Hematopoietic multipotent progenitor cell treated with erythropoietin and hydrocortisone succinate and interleukin-3 and kit ligand, for 8 days (in vitro differentiated cells): ENCODE measurements around the gene TICRR.
"Not testable (repeated sequence)": the region's sequence is repeated elsewhere in the genome, so short reads cannot be mapped to it uniquely, and the experiment has no call there.

ENCODE experiments used
- DNase-seq: peaks from one replicate; pipeline ENCODE4 v3.0.0-alpha.2; 2015

Gene TICRR

GRCh38 chr15:89566621-89567294 is 8.5 kb upstream of the TICRR start:
- no peak for DNase-seq

DNA sequence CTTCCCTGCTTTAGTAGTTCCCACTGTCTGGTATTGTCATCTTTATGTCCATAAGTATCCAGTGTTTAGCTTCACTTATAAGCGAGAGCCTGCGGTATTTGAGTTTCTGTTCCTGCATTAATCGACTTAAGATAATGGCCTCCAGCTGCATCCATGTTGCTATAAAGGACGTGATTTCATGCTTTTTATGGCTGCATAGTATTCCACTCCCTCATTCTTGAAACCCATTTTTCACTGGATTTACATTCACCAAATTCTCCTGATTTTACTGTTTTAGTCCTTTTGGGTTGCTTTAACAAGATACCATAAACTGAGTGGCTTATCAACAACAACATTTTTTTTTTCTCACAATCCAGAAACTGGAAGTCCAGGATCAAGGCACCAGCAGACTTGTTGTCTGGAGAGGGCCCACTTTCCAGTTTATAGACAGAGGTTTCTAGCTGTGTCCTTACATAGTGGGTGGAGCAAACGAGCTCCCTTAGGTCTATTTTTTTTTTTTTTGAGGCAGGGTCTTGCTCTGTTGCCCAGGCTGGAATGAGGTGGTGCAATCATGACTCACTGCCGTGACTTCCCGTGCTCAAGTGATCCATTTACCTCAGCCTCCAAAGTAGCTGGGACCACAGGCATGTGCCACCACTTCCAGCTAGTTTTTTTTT is 6.1 kb upstream of the TICRR start:
- DNase-seq, result no peak

- peak; percentile 2 for DNase-seq
These were observed 567 bp downstream of the TICRR start for GRCh38 chr15:89575656-89576416.

- DNase-seq, result peak; percentile 7
These were observed 1.1 kb downstream of the TICRR start for GRCh38 chr15:89576417-89576773.

GRCh38 chr15:89577776-89578115 is 2.5 kb downstream of the TICRR start:
- DNase-seq, result no peak

- no peak for DNase-seq
These were observed 2.9 kb downstream of the TICRR start for GRCh38 chr15:89578146-89578545.

- not testable (repeated sequence) for DNase-seq
These were observed 5.5 kb downstream of the TICRR start for GRCh38 chr15:89580747-89581146.

- no peak for DNase-seq
These were observed 11.4 kb downstream of the TICRR start for GRCh38 chr15:89586651-89587050.

DNA sequence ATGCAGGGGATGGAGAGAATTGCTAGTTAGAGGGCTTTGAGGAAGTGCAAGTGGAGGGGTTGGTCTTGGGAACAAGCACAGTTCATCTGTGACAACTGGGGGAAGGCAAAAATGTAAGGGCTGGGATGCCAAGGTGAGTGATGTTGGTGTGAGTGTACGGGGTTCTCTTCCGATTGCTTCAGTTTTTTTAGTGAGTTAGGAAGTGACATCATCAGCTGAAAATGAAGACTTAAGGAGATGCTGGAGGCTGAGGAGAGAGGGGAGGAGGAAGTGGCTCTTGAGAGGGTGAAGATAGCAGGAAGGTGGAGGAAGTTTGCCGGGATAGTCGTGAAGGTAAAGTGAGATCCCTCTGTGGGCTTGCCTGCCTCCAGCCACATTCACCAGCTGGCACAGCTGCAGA is 12.7 kb downstream of the TICRR start:
- no peak for DNase-seq

GRCh38 chr15:89591834-89592233 is 16.6 kb downstream of the TICRR start:
- no peak for DNase-seq

GRCh38 chr15:89593018-89593417 is 17.7 kb downstream of the TICRR start:
- DNase-seq, result no peak

GRCh38 chr15:89599021-89599420 is 23.8 kb downstream of the TICRR start:
- DNase-seq, result no peak

DNA sequence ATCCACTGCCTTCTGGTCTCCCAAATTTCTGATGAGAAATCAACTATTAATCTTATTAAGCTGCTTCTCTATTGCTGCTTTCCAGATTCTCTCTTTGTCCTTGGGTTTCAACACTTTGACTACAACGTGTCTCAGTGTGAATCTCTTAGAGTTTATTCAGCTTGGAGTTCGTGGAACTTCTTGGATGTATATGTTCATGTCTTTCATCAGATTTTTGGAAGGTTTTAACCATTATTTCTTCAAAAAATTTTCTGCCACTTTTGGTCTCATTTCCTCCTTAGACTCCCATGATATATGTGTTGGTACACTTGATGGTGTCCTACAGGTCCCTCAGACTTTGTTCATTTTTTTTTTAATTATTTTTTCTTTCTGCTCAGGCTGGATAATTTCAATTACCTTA is 36.0 kb downstream of the TICRR start:
- DNase-seq, result no peak

- no peak for DNase-seq
These were observed 37.8 kb downstream of the TICRR start for GRCh38 chr15:89613031-89613430.

- DNase-seq, result no peak
These were observed 38.9 kb downstream of the TICRR start for GRCh38 chr15:89614164-89614563.

- DNase-seq, result no peak
These were observed 39.9 kb downstream of the TICRR start for GRCh38 chr15:89615135-89615534.

DNA sequence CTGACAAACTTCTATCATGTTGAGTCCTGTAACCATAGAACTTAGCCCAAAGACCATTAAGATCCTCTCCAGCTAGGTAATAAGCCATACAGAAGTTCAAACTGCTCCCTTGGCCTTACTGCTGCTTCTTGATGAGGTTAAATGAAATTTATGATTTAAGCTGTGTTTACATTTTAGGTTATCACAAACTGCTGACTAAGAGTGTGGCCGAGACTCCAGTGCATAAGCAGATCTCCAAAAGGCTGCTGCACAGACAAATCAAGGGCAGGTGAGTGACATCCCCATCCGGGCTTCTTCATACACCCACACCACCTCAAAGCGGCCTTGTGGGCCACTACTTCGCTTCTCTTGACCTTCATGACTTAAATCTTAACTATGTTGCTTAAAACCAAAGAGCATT is 41.0 kb downstream of the TICRR start:
- DNase-seq, result no peak

GRCh38 chr15:89621547-89621946 is 46.3 kb downstream of the TICRR start:
- DNase-seq, result no peak

- no peak for DNase-seq
These were observed 47.9 kb downstream of the TICRR start for GRCh38 chr15:89623165-89623564.

DNA sequence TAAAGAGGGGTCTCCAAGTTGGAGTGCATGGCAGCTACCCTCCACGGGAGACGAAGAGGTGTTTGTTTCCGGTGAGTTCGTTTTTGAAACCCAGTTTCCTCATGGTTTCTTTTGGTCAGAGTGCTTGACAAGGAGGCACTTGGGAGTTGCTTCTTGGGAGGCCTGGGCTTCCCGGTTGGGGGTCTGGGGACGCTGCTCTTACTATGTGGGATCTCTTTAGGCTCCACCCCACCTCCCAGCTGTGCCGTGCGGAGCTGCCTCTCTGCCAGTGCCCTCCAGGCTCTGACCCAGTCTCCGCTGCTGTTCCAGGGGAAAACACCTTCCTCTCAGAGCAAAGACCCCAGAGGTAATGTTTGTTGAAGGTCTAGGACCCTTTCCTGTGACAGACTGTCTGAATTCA is 50.4 kb downstream of the TICRR start:
- DNase-seq, result no peak

- DNase-seq, result no peak
These were observed 52.1 kb downstream of the TICRR start for GRCh38 chr15:89627256-89627970.

- DNase-seq, result no peak
These were observed 53.0 kb downstream of the TICRR start for GRCh38 chr15:89628301-89628700.
